Upper lobe of left lung (tissue), 6 donors: ENCODE measurements around the gene PPP3CA. TPM values are rescaled to one million over a fixed set of nuclear protein-coding genes. Genes with fewer than 3 reads are reported as not detected.

ENCODE experiments used
- ATAC-seq, 2 donors: fragments of 200-7000 bp; cut with Tn5 transposase; one replicate each; pipeline ENCODE4 v1.9.1; 2022; ENCODE audit warnings: mild to moderate bottlenecking in 2 of 2, moderate library complexity in 2 of 2; ENCODE audit not compliant: low FRiP score in 2 of 2
- DNase-seq, 2 donors: peaks; one replicate each; pipeline ENCODE4 v3.0.0-alpha.2; 2019 to 2020
- H3K27ac ChIP-seq, 4 donors: fragments of 200-600 bp; sonication (generic); one replicate each; pipeline ENCODE4 v1.5.1; 2016 to 2019
- H3K27me3 ChIP-seq, 4 donors: fragments of 200-600 bp; sonication (generic); one replicate each; pipeline ENCODE4 v1.5.1; 2017 to 2019
- H3K36me3 ChIP-seq, 4 donors: fragments of 200-600 bp; sonication (generic); one replicate each; pipeline ENCODE4 v1.5.1; 2016 to 2019
- H3K4me1 ChIP-seq, 4 donors: fragments of 200-600 bp; sonication (generic); one replicate each; pipeline ENCODE4 v1.5.1; 2018 to 2019
- H3K4me3 ChIP-seq, 4 donors: fragments of 200-600 bp; sonication (generic); one replicate each; pipeline ENCODE4 v1.5.1; 2017 to 2019; ENCODE audit warnings: mild to moderate bottlenecking in 2 of 4, moderate library complexity in 1 of 4
- H3K9me3 ChIP-seq, 4 donors: fragments of 200-600 bp; sonication (generic); one replicate each; pipeline ENCODE4 v1.5.1; 2018 to 2019
- EP300 ChIP-seq, 4 donors: sonication (generic); formaldehyde crosslinking; IDR thresholded peaks; one replicate each; pipeline ENCODE4 v1.5.1; 2017; ENCODE audit warnings: antibody characterized with exemption in 4 of 4, control low read depth in 2 of 4
- POLR2A ChIP-seq, 4 donors: fragments of 450-650 bp; IDR thresholded peaks; one replicate each; pipeline ENCODE4 v1.5.1; 2016 to 2017; ENCODE audit warnings: antibody characterized with exemption in 4 of 4, mild to moderate bottlenecking in 2 of 4
- POLR2AphosphoS5 ChIP-seq, 2 donors: sonication (generic); formaldehyde crosslinking; IDR thresholded peaks; one replicate each; pipeline ENCODE4 v1.5.1; 2017; ENCODE audit warnings: antibody characterized with exemption in 2 of 2
- WGBS, 2 donors: methylation state at CpG; one replicate each; pipeline ENCODE4 v1.1.5; 2017 to 2018; 5-methylcytosine and 5-hydroxymethylcytosine counted together
- total RNA-seq, 6 donors: library from RNA; depleted of rRNA in 4 of 6; stranded (reverse); fragments of >200 nt in 4 of 6; gene quantifications; one replicate each; pipeline versions ENCODE4 v1.1.0 to v1.2.1, GENCODE V29; 2016 to 2021
- TF ChIP-seq, protein P1 (sequence below), 6 experiments: fragments of 450-650 bp in 4 of 6; fragments of 200-600 bp in 2 of 6; sonication (generic) in 2 of 6; IDR thresholded peaks; one replicate each; pipeline ENCODE4 v1.5.1; 2016 to 2019; ENCODE audit warnings: antibody characterized with exemption in 6 of 6
- donor health status: DM: no; HTN: no; CAD: no; lungs with moderate emphysema.
- donor health status: DM: no; HTN: yes; CAD: no; lungs with severe emphysema.

PPP3CA gene
- total RNA-seq, 6 donors from 2014 or later = 28.3 to 62.0 (median 50.0) TPM

- Histone ChIP-seq H3K4me1 (no peaks in the 10 kb centered on the region), H3K27me3 (no peaks in the 10 kb centered on the region), H3K36me3 (peaks cover 0 to 18% (median 7%) of the 10 kb centered on the region in 4 donors), H3K4me3 (no peak overlapping the region), H3K27ac (no peak overlapping the region), H3K9me3 (no peaks in the 10 kb centered on the region)
- ATAC-seq = no peak
- no peak for DNase-seq
- TF ChIP-seq EP300 (IDR thresholded peaks at IDR 0.05) (no peak), POLR2A (IDR thresholded peaks at IDR 0.05) (no peak), POLR2AphosphoS5 (IDR thresholded peaks at IDR 0.05) (no peak)
- TF ChIP-seq, protein P1, sequence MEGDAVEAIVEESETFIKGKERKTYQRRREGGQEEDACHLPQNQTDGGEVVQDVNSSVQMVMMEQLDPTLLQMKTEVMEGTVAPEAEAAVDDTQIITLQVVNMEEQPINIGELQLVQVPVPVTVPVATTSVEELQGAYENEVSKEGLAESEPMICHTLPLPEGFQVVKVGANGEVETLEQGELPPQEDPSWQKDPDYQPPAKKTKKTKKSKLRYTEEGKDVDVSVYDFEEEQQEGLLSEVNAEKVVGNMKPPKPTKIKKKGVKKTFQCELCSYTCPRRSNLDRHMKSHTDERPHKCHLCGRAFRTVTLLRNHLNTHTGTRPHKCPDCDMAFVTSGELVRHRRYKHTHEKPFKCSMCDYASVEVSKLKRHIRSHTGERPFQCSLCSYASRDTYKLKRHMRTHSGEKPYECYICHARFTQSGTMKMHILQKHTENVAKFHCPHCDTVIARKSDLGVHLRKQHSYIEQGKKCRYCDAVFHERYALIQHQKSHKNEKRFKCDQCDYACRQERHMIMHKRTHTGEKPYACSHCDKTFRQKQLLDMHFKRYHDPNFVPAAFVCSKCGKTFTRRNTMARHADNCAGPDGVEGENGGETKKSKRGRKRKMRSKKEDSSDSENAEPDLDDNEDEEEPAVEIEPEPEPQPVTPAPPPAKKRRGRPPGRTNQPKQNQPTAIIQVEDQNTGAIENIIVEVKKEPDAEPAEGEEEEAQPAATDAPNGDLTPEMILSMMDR (IDR thresholded peaks at IDR 0.05) = no peak
Observed at GRCh38 chr4:101027721-101028120, 319.6 kb downstream of the PPP3CA start.

DNA sequence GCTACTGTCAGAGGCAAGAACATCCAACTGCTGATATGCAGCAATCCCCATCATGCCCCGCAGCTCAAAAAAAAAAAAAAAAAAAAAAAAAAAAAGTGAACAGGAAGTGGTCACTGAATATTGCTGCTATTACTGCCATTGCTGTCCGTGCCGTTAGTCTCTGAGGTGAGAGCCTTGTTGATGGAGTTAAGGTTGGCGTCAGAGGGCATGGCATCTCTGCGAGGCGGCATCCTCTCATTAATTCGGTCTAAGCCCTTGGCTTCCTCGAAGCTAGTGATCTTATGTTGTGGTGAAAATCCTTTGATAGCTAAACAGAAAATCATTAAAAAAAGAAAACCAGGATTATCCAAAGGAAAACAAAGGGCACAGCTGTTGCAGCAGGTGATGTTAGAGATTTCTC is 321.6 kb downstream of the PPP3CA start:
- no peak for DNase-seq
- H3K4me1 ChIP-seq = peaks cover 0 to 8% (median 5%) of the 10 kb centered on the region in 4 donors
- no peak overlapping the region for H3K27ac ChIP-seq
- H3K4me3 ChIP-seq = no peak overlapping the region
- 85 to 87% methylated on average over 8 of the region's 8 CpGs for WGBS, 2 donors
- H3K9me3 ChIP-seq = no peaks in the 10 kb centered on the region
- H3K36me3 ChIP-seq = peaks cover 0 to 9% (median 2%) of the 10 kb centered on the region in 4 donors
- ATAC-seq = no peak
- no peaks in the 10 kb centered on the region for H3K27me3 ChIP-seq
- no peak for TF ChIP-seq EP300 (IDR thresholded peaks at IDR 0.05)

DNA sequence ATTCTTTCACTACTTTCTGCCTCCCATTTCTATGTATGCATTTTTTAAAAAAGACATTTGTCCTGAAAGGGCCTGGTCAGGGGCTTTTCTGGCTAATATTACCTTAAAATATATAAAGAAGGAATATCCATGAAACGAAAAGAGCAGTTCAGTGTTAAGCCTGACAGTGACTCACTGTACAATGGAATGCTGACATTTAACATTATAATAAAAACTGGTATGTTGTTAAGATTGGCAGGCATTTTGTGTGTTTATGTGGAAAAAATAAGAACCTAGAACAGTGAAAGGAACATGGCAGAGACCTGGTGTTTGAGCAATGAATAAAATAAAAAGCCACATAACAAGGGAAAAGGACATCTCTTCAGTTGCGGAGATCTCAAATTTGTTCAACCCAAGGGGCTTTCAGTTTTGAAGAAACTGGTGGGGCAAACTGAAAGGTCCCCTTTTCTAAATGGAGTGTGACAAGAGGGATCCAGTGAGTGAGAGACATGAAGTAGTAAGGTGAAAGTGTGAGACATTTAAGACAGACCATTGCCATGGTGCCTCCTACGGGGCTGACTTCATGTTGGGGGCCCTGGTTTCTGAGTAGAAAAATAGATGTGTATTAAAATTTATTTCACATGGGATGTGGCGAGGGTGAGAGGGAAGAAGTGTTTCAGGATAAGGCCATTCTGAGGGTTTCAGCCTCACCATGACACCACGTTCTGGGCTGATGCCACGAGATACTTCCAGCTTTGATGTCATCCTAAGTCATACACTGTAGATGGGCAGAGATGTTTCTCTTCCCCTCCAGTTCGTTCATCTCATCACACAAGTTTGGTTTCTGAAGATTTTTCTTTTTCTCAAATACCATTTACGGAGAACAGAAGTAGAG is 324.9 kb downstream of the PPP3CA start:
- DNase-seq = no peak
- TF ChIP-seq, protein P1 (IDR thresholded peaks at IDR 0.05) = no peak
- TF ChIP-seq EP300 (IDR thresholded peaks at IDR 0.05) = no peak
- no peak for TF ChIP-seq POLR2AphosphoS5 (IDR thresholded peaks at IDR 0.05)
- no peak for TF ChIP-seq POLR2A (IDR thresholded peaks at IDR 0.05)
- WGBS, 2 donors = 92 to 93% methylated on average over 8 of the region's 8 CpGs
- peaks cover 0 to 17% (median 12%) of the 10 kb centered on the region in 4 donors for H3K4me1 ChIP-seq
- H3K27me3 ChIP-seq = no peaks in the 10 kb centered on the region
- H3K9me3 ChIP-seq = no peaks in the 10 kb centered on the region
- no peak overlapping the region for H3K27ac ChIP-seq
- ATAC-seq = no peak
- no peak overlapping the region for H3K4me3 ChIP-seq
- peaks cover 0 to 9% (median 2%) of the 10 kb centered on the region in 4 donors for H3K36me3 ChIP-seq

GRCh38 chr4:101020956-101021355 is 326.4 kb downstream of the PPP3CA start:
- ATAC-seq = peak; percentile 51 to 75
- DNase-seq = no peak
- Histone ChIP-seq H3K27me3 (no peaks in the 10 kb centered on the region), H3K4me3 (no peak overlapping the region), H3K36me3 (peaks cover 0 to 7% (median 2%) of the 10 kb centered on the region in 4 donors), H3K9me3 (no peaks in the 10 kb centered on the region), H3K4me1 (peaks cover 0 to 17% (median 12%) of the 10 kb centered on the region in 4 donors), H3K27ac (no peak overlapping the region)
- TF ChIP-seq POLR2AphosphoS5 (IDR thresholded peaks at IDR 0.05) (no peak), POLR2A (IDR thresholded peaks at IDR 0.05) (peak in 1 of 4 donors; percentile 10), EP300 (IDR thresholded peaks at IDR 0.05) (no peak)
- WGBS, 2 donors = 38 to 50% methylated on average over 4 of the region's 4 CpGs

DNA sequence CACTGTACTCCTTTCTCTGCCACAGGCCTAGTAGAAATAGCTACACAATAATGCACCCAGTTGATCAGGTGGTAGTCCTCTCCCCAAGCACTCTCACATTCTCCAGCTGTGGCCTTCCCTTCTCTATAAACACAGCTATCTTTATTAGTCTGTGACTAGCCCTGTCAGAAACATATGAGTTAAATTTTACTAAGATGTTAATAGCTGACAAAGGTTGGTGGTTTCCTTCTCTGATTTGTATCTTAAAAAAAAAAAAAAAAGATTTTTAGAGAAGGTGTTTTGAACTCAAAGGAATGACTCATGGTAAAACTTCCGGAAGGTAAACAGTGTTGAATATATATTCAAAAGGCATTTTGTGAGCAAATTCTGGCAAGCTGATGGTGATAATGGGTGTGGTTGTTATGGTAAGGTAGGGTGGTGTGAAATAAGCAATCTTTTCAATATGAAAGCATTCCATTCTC is 327.4 kb downstream of the PPP3CA start:
- DNase-seq (no peak), ATAC-seq (peak; percentile 17 to 19)
- H3K9me3 ChIP-seq = no peaks in the 10 kb centered on the region
- 50 to 72% methylated on average over 1 of the region's 1 CpG for WGBS, 2 donors
- TF ChIP-seq, protein P1 (IDR thresholded peaks at IDR 0.05) = no peak
- TF ChIP-seq POLR2A (IDR thresholded peaks at IDR 0.05) (no peak), EP300 (IDR thresholded peaks at IDR 0.05) (no peak), POLR2AphosphoS5 (IDR thresholded peaks at IDR 0.05) (no peak)
- no peaks in the 10 kb centered on the region for H3K27me3 ChIP-seq
- H3K4me3 ChIP-seq = no peak overlapping the region
- H3K4me1 ChIP-seq = peaks cover 0 to 17% (median 12%) of the 10 kb centered on the region in 4 donors
- H3K27ac ChIP-seq = peak overlapping the region in 1 of 4 donors; percentile 52
- peaks cover 0 to 5% (median 2%) of the 10 kb centered on the region in 4 donors for H3K36me3 ChIP-seq
